ENCODE results near the gene ADAMTS15. TPM values are rescaled to one million over a fixed set of nuclear protein-coding genes. Genes with fewer than 3 reads are reported as not detected.
"Not testable (repeated sequence)": the region's sequence is repeated elsewhere in the genome, so short reads cannot be mapped to it uniquely, and the experiment has no call there.

The ADAMTS15 gene
- total RNA-seq, 1 donor from 2014 or later: 4.7 TPM

DNA sequence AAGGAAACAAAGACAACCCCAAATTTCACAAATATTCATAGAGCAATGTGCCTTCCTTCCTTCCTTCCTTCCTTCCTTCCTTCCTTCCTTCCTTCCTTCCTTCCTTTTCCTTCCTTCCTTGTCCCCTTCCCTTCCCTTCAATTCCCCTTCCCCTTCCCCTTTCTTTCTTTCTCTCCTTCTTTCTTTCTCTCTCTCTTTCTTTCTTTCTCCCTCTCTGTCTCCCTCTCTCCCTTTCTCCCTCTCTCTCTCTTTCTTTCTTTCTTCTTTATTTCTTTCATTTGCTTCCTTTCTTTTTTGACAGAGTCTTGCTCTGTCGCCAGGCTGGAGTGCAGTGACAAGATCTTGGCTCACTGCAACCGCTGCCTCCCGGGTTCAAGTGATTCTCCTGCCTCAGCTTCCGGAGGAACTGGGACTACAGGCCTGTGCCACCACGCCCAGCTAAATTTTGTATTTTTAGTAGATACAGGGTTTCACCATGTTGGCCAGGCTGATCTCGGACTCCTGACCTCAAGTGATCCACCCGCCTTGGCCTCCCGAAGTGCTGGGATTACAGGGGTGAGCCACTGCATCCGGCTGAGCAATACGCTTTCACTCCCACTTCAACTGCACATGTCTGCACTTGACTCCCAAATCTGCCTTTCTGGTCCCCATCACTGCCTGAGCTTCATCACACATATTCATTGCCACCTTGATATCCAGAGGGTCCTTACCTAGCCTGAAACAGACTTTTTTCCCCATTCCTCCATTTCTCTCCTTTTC is 9.9 kb upstream of the ADAMTS15 start:
- not testable (repeated sequence) for DNase-seq

DNA sequence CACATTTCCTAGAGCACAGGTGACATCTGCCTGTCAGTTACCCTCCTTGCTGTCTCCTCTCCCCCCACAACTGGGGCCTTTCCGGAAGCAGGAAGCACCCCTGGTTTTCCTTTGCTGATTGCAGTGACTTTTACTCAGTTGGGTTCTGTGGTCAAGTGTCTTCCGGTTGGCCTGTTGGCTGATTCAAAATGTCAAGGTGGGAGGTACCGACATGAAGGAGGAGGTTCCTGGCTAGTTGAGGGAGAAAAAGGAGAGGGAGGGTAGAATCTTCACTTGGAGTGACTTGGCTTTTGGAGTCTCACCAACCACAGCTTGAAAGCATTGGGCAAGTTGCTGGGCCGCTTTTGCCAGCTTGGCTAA is 9.3 kb upstream of the ADAMTS15 start:
- DNase-seq: no peak

DNA sequence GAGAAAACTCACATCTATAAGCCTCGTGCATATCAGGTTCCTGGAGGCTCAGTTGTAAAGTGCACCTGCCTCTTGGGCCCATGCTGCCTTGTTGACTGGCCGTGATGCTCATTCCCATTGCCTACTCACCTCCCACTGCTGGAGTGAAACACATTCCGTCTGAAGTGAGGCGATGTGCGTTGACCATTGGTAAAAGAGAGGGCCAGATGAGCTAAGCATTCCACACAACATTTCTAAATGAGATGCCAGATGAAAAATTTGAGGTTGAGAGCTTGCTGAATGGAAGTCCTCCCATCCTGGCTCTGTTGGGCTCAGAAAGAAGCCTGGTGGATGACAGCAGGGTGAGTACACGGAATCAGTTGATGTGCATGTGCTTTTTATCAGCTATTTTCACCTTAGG is 8.6 kb upstream of the ADAMTS15 start:
- DNase-seq: no peak

DNA sequence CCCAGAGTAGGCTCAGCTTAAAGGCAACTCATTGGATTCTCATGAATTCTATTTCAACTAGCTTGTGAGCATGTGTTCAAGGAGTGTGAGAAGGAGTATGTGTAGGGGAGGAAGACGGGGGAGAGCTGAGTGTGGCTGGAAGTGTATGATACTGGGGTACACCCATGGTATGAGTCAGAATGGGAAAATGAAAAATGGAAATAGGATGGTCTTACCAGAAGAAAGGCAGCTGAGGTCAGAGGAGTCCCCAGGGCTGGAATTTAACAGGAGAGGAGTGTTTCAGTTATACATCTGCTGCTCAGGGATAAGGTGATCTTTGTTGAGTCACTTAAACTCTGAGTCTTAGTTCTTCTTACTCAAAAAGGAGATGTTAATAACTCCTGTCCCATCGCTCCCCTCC is 6.7 kb upstream of the ADAMTS15 start:
- no peak for DNase-seq

DNA sequence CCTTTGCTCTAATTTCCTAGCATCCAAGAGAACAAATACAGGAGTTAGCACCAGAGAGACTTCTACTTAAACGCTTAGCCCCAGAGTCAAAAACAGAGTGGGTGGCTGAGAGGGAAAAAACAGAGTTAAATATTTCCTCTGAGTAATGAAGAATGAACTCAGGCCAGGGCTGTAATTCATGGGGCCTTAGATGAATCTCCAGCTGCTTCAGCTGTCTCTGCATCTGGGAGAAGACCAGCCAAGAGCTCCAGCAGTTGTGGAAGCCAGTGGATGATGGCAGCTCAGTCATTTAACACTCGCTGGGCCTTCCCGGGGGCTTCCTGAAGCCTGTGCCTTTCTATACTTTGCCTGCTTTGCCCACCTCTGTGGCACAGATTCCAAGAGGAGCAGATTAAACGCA is 5.7 kb upstream of the ADAMTS15 start:
- no peak for DNase-seq

DNA sequence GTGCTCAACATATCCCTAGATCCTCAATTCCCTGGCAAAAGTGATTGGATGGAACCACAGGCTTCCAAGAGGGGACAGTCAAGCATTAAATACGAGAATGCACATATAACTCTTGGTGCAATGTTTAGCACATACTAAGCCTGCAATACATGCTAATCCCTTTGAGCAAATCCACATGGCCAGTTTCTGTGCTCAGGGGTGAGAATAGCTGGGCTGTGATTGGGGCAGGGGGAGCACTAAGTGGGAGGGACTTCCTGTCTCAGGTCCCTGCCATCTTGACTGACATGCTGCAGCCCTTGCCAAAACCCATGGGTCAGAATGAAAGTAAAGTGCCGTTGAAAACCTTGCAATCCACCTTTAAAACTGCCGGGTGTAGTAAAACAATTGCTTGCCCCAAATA is 2.7 kb upstream of the ADAMTS15 start:
- DNase-seq: no peak

DNA sequence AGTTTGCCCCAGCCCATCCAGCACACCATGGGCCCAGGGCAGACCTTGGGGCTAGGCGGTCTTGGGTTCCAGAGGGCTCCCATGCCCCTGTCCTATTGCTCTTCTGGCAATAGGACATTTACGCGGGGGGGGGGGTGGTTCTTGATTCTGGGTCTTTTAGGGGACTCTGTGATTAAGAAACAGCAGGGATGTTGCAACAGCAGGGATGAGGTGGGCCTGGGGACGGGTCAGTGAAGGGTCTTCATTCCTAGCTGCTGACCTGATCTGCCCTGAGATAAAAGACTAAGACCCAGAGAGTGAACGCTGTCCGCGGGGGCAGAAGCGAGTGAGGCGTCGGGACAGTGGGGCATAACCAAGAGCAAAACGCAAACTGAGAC is 418 bp upstream of the ADAMTS15 start:
- DNase-seq: no peak

DNA sequence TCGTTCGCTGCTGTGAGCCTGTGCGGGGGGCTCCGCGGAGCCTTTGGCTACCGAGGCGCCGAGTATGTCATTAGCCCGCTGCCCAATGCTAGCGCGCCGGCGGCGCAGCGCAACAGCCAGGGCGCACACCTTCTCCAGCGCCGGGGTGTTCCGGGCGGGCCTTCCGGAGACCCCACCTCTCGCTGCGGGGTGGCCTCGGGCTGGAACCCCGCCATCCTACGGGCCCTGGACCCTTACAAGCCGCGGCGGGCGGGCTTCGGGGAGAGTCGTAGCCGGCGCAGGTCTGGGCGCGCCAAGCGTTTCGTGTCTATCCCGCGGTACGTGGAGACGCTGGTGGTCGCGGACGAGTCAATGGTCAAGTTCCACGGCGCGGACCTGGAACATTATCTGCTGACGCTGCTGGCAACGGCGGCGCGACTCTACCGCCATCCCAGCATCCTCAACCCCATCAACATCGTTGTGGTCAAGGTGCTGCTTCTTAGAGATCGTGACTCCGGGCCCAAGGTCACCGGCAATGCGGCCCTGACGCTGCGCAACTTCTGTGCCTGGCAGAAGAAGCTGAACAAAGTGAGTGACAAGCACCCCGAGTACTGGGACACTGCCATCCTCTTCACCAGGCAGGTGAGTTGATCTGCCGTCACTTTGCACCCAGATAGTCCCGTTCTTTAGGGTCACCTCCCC is 1.0 kb downstream of the ADAMTS15 start:
- DNase-seq: no peak

DNA sequence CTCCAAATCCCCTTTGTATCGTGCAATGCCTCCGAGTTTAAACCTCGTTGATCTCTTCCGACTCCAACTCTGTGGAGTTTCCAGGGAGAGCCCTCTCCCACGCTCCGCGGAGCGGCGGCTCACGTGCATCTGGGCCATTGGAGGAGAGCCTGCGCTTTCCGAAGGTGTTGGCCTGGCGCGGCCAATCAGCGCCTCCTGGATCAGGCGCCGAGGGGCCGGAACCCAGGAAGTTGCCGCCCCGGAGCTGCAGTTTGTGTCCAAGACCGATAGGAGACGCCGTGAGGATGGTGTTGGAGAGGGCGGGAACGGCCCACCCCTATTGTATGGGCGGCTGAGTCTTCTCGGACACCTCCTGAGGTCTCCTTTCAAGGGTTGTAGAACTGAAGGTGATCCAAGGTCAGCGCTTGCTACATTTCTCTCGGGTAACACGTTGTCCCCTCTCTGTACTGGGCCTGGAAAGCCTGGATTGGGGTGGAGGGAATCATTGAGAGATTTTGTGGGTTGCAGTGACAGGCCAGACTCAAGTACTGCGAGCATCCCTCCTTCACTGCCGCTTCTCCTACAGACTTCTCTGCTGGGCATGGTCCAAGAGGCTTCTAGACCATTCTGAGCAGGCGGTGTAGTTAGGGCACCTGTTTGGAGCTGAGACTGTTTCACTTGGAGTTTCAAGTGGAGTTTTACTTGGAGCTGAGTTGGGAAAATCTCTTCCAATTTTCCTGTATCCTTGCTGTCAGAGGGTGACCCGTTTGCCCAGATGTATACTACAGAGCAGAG is 1.7 kb downstream of the ADAMTS15 start:
- no peak for DNase-seq

DNA sequence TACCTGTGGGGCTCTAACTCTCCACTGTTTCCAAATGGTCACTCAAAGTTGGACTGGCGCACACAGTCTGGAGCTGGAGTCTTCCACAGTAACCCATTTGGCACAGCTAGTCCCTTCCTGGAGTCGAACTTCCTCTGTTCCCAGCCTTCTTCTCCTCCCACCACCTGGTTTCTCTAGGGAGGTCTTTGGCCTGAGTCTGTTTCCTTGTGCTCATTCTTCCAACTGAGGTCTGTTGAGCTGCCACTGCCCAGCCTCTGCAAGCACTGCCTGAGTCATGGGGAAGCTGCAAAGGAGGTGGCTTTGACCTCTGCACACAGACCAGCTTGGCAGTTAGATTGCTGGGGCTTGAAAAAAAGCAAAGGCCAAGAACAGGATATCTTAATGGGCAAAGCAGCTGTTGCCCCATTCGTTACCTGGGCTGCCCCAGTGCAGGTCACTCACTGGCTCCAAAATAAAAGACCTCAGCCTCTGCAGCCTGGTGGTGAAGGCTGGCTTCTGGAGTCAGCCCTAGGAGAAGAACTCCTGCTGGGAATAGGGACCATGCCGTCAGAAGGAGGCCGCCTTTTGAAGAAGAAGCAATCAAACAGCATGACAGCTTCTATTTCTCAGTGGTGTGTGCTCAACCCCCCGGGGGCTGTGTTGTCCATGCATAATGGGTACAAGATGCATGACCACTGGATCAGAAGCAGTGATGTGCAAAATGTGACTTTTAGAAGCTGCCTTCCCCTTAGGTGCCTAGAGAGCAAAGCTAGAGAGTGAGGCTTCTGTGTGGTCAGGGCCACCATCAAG is 3.0 kb downstream of the ADAMTS15 start:
- DNase-seq: no peak

DNA sequence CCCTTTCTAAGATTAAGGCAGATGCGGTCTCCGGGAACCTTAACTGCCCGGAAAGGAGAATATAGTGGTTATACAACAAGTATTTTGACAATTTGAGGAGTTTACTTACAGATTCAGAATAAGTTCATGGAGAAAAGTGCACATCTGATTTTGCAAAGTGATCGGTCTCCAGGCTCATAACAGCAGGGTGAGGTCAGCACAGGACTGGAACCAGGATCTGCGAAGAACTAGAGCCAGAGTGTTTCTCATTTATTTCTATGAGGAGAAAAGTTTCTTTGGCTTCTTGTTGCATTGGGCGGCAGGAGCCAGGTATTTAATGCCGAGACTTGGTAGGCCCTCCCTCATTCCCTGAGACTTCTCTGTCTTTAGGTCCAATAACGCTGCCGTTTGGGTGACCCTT is 3.7 kb downstream of the ADAMTS15 start:
- DNase-seq: no peak

DNA sequence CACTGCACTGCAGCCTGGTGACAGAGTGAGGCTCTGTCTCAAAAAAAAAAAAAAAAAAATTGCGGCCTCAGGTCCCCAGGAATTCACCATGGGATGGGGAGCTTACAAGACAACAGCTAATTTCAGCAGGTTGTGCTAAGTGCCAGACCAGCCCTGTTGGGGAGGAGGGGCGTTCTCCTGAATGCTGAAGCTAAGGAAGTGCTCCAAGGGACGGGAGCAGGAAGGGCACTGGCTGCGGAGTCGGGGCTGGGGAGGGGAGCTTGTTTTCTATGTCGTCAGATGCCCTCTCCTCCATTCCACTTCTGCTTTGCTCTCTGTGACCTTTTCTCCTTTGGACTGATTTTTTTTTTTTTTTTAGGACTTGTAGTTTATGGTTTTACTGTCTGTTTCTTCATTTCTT is 4.5 kb downstream of the ADAMTS15 start:
- no peak for DNase-seq

DNA sequence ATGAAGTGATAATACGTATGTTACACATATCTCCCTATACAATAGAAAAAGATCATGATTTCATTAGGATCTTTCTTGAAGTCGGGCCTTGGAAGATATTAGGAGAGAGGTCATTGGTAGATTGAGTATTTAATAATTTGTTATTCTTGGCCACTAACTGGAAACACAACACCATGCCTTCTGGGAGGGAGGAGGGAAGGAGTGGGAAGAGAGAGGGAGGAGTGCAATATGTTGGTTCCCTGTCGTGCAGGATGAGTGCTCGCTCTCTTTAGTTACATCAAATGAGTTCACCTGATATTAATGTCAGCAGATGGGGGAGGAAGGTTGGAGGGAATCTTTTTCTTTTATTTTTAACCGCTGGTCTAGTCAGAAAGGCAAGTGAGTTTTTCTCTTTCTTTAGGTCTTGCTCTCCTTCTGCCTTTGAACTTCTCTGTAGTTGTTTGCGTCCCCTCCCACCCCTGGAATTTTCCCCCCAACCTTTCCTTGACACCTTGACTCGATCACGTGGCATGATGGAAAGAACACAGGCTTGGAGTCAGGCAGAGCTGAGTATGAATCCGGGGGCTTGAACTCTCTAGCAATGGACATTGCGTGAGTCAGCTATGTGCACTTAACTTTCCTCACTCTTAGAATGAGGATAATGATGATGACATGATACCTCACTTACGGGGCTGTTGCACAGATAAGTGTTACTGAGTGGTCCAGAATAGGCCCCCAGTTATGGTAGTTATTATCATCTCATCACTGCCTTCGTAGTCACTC is 6.2 kb downstream of the ADAMTS15 start:
- DNase-seq: no peak

DNA sequence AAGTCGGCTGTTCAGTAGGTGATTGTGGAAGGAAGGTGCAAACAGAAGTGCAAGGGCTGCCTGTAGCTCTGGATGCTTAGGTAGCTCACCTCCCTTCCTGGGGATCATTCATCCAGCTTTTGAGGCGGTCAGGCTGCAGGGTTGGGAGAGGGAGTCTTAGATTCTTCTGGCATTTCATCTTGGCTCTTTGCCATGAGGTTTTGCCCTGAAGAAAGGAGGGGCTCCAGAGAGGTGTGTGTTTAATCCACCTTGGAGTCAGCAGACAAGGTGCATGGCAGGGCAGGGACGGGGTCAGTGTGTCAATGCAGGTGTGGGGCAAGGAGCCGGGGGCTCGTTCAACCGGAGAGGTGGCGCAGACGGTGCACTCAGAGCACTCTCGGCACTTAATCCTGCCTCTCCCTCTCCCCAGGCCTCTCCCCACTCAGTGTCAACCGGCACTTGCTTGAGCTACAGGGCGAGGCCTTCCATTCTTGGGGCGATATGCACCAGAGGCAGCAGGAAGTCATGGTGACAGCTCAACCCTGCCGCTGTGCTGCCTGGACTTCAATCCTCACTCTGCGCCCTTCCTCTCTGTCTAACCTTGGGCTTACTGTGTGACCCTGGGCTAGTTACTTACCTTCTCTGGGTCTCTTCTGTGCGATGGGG is 7.2 kb downstream of the ADAMTS15 start:
- no peak for DNase-seq

DNA sequence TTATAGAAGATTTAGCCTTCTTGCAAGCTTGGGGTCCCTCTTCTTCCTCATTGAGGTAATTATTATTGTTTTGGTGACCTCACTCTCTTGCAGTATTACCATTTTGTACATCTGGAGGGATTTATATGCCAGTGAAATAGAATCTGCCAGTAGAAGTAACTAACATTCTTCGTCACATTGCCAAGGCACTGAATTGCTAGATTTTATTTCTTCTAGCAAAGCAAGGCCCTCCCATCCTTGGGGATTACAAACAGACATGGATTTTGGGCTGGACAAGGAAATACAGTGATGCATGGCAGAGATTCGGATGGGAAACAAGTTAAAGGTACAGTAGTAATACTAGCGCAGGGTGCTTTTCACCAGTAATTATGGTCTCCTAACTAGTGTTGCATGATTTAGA is 7.8 kb downstream of the ADAMTS15 start:
- no peak for DNase-seq

DNA sequence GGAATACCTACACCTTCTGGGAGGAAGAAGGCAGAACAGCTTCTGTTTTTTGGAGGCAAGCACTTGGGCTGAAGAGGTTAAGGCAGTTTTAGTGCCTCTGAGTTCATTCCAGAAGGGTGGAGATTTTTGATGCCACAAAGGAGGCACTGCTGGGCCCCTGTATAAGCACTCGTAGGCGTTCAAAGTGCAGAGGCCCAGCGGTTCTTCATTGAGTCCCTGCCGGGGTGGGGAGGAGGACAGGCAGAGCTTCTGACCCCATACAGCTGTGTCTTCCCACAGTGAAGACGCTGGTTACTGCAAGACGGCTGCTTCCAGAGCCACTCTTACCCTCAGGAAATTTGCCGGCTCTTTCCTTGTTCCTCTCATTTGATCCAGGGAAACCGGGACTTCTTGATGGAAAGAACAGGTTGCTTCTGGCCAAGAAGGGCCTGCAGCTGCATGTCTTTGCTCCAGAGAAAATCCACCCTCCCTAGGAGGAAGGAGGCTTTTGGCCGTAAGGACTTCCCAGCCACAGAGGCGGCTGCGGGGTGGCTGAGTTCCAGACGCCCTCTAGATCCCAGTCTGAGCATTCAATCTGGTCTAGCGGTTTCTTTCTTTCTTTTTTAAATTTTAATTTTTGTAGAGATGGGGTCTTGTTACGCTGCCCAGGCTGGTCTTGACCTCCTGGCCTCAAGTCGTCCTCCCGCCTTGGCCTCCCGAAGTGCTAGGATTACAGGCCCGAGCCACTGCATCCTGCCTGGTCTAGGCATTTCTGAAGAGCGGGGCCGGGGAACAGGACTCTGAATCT is 9.4 kb downstream of the ADAMTS15 start:
- no peak for DNase-seq

DNA sequence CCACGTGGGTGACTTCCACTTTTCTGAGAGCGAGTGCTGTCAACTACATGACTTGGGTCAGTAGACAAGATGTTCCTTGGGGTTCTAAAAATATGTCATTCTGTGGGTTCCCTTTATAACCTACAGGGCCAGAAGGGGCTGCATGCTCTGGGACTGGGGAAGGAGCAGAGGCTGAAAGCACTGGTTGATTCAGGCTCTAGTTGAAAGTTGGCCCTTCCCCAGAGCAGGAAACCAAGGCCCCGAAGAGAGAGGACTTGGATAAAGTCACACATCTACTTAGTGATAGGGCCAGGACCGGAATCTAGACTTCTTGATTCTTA is 9.9 kb downstream of the ADAMTS15 start:
- DNase-seq: no peak

DNA sequence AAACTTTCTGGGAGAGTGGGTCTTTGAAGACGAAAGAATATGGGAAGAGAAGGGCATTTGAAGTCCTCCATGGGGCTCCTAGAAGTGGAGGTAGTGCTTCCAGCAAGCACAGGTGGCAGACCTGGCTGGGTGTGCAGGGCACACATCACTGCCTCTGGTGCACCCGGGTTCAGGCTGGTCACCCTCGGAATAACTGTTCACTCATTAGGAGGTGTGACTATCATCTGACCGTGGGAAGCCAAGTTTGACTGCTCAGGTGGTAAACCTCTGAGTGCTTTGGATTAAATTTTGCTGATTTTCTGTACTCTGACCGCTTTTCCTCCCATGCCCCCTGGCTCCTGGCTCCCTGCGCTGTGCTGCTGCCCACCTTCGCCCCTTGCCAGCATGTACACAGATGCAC is 11.1 kb downstream of the ADAMTS15 start:
- no peak for DNase-seq

DNA sequence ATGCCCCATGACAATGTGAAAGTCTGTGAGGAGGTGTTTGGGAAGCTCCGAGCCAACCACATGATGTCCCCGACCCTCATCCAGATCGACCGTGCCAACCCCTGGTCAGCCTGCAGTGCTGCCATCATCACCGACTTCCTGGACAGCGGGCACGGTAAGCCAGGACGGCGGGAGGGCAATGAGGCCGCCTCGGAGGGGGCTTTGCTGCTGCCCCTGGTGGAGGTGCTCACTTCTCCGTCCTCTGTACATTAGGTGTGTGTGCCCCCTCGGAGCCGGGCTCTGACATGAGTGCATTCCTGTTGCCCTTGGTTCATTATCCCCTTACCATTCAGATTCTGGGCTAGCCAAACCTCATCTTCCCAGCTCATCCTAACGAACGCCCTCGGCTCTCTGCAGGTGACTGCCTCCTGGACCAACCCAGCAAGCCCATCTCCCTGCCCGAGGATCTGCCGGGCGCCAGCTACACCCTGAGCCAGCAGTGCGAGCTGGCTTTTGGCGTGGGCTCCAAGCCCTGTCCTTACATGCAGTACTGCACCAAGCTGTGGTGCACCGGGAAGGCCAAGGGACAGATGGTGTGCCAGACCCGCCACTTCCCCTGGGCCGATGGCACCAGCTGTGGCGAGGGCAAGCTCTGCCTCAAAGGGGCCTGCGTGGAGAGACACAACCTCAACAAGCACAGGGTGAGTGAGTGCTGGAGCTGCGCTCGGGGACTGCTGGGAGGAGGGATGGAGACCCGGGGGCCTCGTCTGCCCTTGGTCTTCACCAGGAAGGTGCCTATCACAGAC is 13.8 kb downstream of the ADAMTS15 start:
- DNase-seq: no peak

DNA sequence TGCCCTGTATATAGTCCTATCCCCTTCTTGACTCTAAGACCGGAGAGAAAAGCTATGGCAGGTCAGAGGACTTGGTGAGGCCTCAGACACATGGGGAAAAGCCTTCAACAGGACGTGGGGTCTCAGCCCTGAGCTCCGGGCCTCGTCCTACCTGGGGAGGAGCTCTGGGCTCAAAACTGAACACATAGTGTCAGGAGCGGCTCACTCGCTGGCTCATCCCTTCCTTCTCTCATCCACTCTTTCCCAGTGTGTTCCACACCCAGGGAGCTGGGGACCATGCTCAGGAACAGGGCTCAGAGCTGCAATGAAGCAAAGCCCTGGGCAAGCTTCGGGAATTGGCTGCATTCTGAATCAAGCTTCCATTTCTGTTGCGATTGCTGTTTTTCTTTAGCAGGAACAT is 14.5 kb downstream of the ADAMTS15 start:
- DNase-seq: no peak

All from occipital lobe (tissue), 2 donors.